VCaP (cell line): Measurements from ENCODE around the gene MPDU1.

ENCODE experiments used
- H3K27ac ChIP-seq: fragments of 450-650 bp; 2 replicates; pipeline ENCODE4 v1.5.1; 2017
- CTCF ChIP-seq: fragments of 450-650 bp; conservative IDR thresholded peaks from 2 replicates; pipeline ENCODE4 v1.5.1; 2017; ENCODE audit warnings: mild to moderate bottlenecking, moderate library complexity

Gene MPDU1

GRCh38 chr17:7587420-7588151 lies 3.9 kb downstream of the MPDU1 start:
- no peak for TF ChIP-seq CTCF
- H3K27ac ChIP-seq = no peak overlapping the region

GRCh38 chr17:7588553-7589203 lies 5.0 kb downstream of the MPDU1 start:
- TF ChIP-seq CTCF = no peak
- no peak overlapping the region for H3K27ac ChIP-seq

- no peak overlapping the region for H3K27ac ChIP-seq
- no peak; the same call in 1 of the 2 replicates for TF ChIP-seq CTCF
These were observed 5.7 kb downstream of the MPDU1 start for GRCh38 chr17:7589204-7589868.

- no peak for TF ChIP-seq CTCF
- H3K27ac ChIP-seq = no peak within 1 kb of the TSS
These were observed 6.4 kb downstream of the MPDU1 start, which contains the start of gene SOX15 for GRCh38 chr17:7589891-7590691. Gene SOX15, minus strand, starts transcription at chr17:7590094. Its CDS starts 418 bp downstream, at chr17:7589676.

- TF ChIP-seq CTCF = no peak
- H3K27ac ChIP-seq = no peak overlapping the region
These were observed 7.1 kb downstream of the MPDU1 start for GRCh38 chr17:7590743-7591142.

GRCh38 chr17:7591596-7591995 lies 7.9 kb downstream of the MPDU1 start:
- TF ChIP-seq CTCF = no peak
- no peak overlapping the region for H3K27ac ChIP-seq
